ENCODE results near the gene SMARCA4. TPM values are rescaled to one million over a fixed set of nuclear protein-coding genes. Genes with fewer than 3 reads are reported as not detected.

Gene SMARCA4
- total RNA-seq, 6 experiments from 2014 or later = 26.3 to 45.8 (median 27.7) TPM

GRCh38 chr19:11019262-11019661, 58.4 kb downstream of the SMARCA4 start:
- WGBS (ENCODE audit: insufficient coverage, low coverage, low lambda C conversion rate, missing lambda C conversion rate) = 55% methylated on average over 2 of the region's 21 CpGs
- no peak overlapping the region for H3K27ac ChIP-seq
- no peak for DNase-seq
- ATAC-seq = no peak
- peaks cover 0 to 56% (median 13%) of the 10 kb centered on the region in 4 donors for H3K36me3 ChIP-seq
- no peak overlapping the region for H3K4me3 ChIP-seq
- H3K27me3 ChIP-seq = no peaks in the 10 kb centered on the region
- peaks cover 0 to 5% (median 0%) of the 10 kb centered on the region in 4 donors for H3K4me1 ChIP-seq
- H3K9me3 ChIP-seq = no peaks in the 10 kb centered on the region
- intact Hi-C loops (cut with DNase I) = no loop called here
- no peak for TF ChIP-seq POLR2A (IDR thresholded peaks at IDR 0.05)
- TF ChIP-seq CTCF (IDR thresholded peaks at IDR 0.05) = no peak

- Histone ChIP-seq H3K9me3 (no peaks in the 10 kb centered on the region), H3K27me3 (no peaks in the 10 kb centered on the region), H3K4me1 (peaks cover 0 to 6% (median 0%) of the 10 kb centered on the region in 4 donors), H3K36me3 (peaks cover 0 to 53% (median 13%) of the 10 kb centered on the region in 4 donors), H3K4me3 (no peak overlapping the region), H3K27ac (no peak overlapping the region)
- intact Hi-C loops (cut with DNase I) = no loop called here
- TF ChIP-seq CTCF (IDR thresholded peaks at IDR 0.05) (no peak), POLR2A (IDR thresholded peaks at IDR 0.05) (no peak)
- ATAC-seq = no peak
- WGBS (ENCODE audit: insufficient coverage, low coverage, low lambda C conversion rate, missing lambda C conversion rate) = no CpG with 5 or more reads among the region's 8 CpGs
- DNase-seq = no peak
Measured at GRCh38 chr19:11019824-11020223, 59.0 kb downstream of the SMARCA4 start.

- WGBS (ENCODE audit: insufficient coverage, low coverage, low lambda C conversion rate, missing lambda C conversion rate) = 91% methylated on average over 6 of the region's 6 CpGs
Measured at GRCh38 chr19:11020423-11020822, 59.6 kb downstream of the SMARCA4 start.

GRCh38 chr19:11020982-11021759, 60.3 kb downstream of the SMARCA4 start:
- intact Hi-C loops (cut with DNase I) = no loop called here

More at GRCh38 chr19:11020423-11020822, 59.6 kb downstream of the SMARCA4 start:
- no peak for TF ChIP-seq POLR2A (IDR thresholded peaks at IDR 0.05)
- no peak for TF ChIP-seq CTCF (IDR thresholded peaks at IDR 0.05)
- H3K36me3 ChIP-seq = peaks cover 0 to 50% (median 14%) of the 10 kb centered on the region in 4 donors
- peaks cover 0 to 6% (median 0%) of the 10 kb centered on the region in 4 donors for H3K4me1 ChIP-seq
- H3K9me3 ChIP-seq = no peaks in the 10 kb centered on the region
- ATAC-seq (no peak), DNase-seq (no peak)
- no peak overlapping the region for H3K27ac ChIP-seq
- H3K27me3 ChIP-seq = no peaks in the 10 kb centered on the region
- H3K4me3 ChIP-seq = no peak overlapping the region
- intact Hi-C loops (cut with DNase I) = no loop called here

More at GRCh38 chr19:11020982-11021759, 60.3 kb downstream of the SMARCA4 start:
- ATAC-seq (no peak), DNase-seq (no peak)
- TF ChIP-seq CTCF (IDR thresholded peaks at IDR 0.05) (no peak), POLR2A (IDR thresholded peaks at IDR 0.05) (no peak)
- no peak overlapping the region for H3K27ac ChIP-seq
- no peak overlapping the region for H3K4me3 ChIP-seq
- no peaks in the 10 kb centered on the region for H3K27me3 ChIP-seq
- H3K36me3 ChIP-seq = peaks cover 0 to 55% (median 16%) of the 10 kb centered on the region in 4 donors
- no peaks in the 10 kb centered on the region for H3K9me3 ChIP-seq
- H3K4me1 ChIP-seq = peaks cover 0 to 6% (median 0%) of the 10 kb centered on the region in 4 donors
- no CpG with 5 or more reads among the region's 23 CpGs for WGBS (ENCODE audit: insufficient coverage, low coverage, low lambda C conversion rate, missing lambda C conversion rate)

Measured in right lobe of liver (tissue), 6 donors.